ENCODE results near the gene CCDC160.
A peak's percentile ranks its signal among the peaks of the same experiment; 100 is the strongest.
"Not testable (repeated sequence)": the region's sequence is repeated elsewhere in the genome, so short reads cannot be mapped to it uniquely, and the experiment has no call there.

Gene CCDC160

GRCh38 chrX:134236626-134237614 lies at the start of gene CCDC160:
Gene CCDC160, plus strand, starts transcription at chrX:134237182. Its CDS starts 7,619 bp downstream, at chrX:134244801.
- DNase-seq (ENCODE audit: low spot score) = no peak

- DNase-seq (ENCODE audit: low spot score) = no peak
These were observed 45.7 kb upstream of the CCDC160 start for GRCh38 chrX:134191281-134191680.

- no peak for DNase-seq (ENCODE audit: low spot score)
These were observed 42.1 kb upstream of the CCDC160 start for GRCh38 chrX:134194915-134195314.

DNA sequence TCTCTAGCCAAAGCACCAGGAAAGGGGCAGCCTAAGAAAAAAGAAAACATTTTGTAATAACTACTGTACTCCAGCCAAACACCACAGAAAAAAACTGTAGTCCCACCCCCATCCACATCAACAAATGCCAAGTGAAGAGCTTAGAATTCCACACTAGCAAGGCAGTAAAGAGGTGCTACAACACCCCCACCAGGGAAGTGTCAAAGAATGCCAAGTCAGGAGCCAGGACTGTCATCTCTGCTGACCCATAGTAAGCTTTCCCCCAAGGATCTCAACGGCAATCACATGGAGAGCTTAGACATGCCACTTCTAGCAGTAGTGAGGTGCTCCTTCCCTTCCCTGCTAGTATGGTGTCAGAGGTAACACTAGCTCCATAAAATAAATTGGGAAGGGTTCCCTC lies 34.4 kb upstream of the CCDC160 start:
- DNase-seq (ENCODE audit: low spot score) = no peak

GRCh38 chrX:134206221-134206620 lies 30.8 kb upstream of the CCDC160 start:
- no peak for DNase-seq (ENCODE audit: low spot score)

DNA sequence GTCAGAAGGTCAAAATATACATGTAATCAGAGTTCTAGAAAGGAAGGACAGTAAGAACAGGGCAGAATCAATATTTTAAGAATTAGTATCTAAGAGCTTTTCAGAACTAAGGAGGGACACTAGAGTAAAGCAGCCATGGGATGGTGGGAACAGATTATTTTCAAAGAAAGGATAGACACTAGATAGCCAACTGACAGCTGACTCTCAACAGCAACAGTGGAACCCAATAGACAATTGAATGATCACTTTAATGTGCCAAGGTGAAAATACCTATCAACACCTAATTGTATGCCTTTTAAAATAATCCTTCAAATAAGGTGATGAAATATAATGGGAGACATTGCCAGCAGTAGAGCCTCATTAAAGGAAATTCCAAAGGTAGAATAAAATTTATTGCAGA lies 26.5 kb upstream of the CCDC160 start:
- no peak for DNase-seq (ENCODE audit: low spot score)

DNA sequence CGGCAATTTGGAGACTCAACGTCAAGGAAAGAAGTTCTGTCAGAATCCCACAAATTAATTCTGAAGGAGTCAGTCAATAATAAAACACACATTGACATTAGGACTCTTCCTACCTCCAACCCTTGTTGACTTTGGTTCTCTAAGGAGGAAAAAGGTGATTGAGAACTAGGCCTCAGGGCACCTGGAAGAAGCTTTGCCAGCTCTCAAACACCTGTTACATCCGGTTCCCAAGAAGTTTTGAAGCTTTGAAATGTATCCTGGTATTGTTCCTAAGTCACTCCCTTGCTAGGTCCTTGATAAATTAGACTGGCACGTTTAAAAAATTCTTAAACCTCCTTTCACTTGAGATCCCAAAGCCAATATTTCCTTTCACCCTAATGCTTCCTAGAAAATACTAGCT lies 1.7 kb upstream of the CCDC160 start:
- DNase-seq (ENCODE audit: low spot score) = no peak

- not testable (repeated sequence) for DNase-seq (ENCODE audit: low spot score)
These were observed 1.2 kb downstream of the CCDC160 start for GRCh38 chrX:134238144-134238543.

DNA sequence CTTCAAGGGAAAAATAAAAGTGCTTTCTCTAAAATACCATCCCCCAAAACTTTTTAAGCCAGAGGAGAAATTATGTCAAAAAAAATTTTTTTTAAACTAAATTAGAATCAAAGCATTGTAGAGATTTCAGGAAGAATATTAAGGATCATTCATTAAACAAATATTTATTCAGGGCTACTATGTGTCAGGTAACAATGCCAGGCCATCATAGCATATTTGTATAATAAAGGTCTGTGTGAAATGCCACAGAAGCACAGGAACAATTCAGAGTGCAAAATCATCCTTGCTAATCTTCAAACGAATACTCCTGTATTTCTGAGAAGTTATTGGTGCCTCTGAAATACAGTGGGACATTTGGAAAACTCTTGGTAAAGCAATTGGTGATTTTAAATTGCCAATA lies 2.0 kb downstream of the CCDC160 start:
- DNase-seq (ENCODE audit: low spot score) = no peak

- DNase-seq (ENCODE audit: low spot score) = no peak
These were observed 3.2 kb downstream of the CCDC160 start for GRCh38 chrX:134240209-134240608.

GRCh38 chrX:134241960-134242619 lies 5.1 kb downstream of the CCDC160 start:
- no peak for DNase-seq (ENCODE audit: low spot score)

GRCh38 chrX:134244043-134244442 lies 7.1 kb downstream of the CCDC160 start:
- no peak for DNase-seq (ENCODE audit: low spot score)

GRCh38 chrX:134246282-134246681 lies 9.3 kb downstream of the CCDC160 start:
- DNase-seq (ENCODE audit: low spot score) = peak; percentile 24

GRCh38 chrX:134247492-134247891 lies 10.5 kb downstream of the CCDC160 start:
- no peak for DNase-seq (ENCODE audit: low spot score)

GRCh38 chrX:134249241-134249640 lies 12.3 kb downstream of the CCDC160 start:
- no peak for DNase-seq (ENCODE audit: low spot score)

DNA sequence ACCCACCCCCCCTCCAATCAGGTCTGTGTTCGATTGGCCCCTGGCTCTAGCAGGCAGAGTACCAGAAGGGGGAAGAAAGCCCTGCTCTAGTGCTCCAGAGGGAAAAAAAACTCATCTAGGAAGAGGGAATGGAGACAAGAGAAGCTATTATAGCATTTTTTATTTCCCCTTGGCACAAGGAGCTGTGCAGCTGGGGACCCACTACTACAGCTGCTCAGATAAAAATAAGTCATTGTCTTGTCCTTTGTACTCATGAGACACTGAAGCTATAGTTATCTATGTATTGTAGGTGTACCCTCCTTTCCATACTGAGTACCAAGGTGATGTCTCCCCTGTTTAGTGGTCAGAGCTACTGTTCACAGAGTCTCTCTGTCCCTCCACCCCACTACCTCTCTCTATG lies 14.3 kb downstream of the CCDC160 start:
- DNase-seq (ENCODE audit: low spot score) = no peak

DNA sequence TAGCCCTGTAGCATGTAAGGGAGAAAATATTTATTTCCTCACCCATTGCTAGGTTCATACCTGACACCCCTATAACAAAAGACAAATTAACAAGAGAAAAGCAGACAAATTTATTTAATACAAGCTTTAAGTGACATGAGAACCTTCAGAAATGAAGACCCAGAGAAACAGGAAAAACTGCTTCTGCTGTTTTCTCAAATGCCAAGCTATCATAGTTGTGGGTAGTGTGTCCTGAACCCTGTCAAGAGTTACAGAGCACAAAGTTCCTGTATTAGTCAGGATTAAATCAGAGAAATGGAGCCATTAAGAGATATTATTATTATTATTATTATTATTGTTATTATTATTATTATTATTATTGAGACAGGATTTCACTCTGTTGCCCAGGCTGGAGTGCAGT lies 17.5 kb downstream of the CCDC160 start:
- no peak for DNase-seq (ENCODE audit: low spot score)

DNA sequence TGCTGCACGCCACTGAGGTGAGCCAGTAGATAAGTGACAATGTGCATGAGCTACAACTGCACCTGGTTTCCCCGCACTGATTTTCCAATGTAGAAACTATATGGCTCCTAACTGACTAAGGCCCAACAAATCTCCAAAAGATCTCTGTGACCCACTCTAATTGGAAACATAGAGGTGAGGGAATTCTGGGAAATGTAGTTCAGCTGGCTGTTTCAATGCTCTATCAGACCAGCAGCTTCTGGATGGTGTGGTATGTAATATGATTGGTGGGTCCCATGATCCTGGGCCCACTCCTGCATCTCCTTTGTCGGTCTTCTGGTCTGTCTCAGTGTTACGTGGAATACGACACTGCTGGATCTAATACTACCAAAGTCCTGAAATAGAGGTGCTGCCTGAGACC lies 18.6 kb downstream of the CCDC160 start:
- no peak for DNase-seq (ENCODE audit: low spot score)

DNA sequence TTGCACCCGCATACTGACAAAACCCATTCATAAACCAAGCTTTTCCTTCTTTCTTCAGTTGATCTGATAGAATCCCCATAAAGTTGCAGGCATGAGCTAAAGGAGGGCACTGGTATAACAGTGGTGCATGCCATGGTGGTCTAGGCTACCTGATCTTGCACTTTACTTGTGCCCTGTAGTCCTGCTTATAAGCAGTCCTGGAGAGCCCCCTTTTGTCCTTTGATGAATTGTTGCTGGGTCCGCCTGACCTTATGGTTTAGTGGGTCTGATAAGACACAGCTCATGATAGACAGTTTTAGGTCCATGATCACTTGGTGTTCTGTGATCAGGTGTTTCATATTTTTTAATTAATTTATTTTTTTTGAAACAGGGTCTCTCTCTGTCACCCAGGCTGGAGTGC lies 19.7 kb downstream of the CCDC160 start:
- DNase-seq (ENCODE audit: low spot score) = no peak

- no peak for DNase-seq (ENCODE audit: low spot score)
These were observed 21.2 kb downstream of the CCDC160 start for GRCh38 chrX:134258202-134258601.

GRCh38 chrX:134285934-134286333 lies 49.0 kb downstream of the CCDC160 start:
- not testable (repeated sequence) for DNase-seq (ENCODE audit: low spot score)

DNA sequence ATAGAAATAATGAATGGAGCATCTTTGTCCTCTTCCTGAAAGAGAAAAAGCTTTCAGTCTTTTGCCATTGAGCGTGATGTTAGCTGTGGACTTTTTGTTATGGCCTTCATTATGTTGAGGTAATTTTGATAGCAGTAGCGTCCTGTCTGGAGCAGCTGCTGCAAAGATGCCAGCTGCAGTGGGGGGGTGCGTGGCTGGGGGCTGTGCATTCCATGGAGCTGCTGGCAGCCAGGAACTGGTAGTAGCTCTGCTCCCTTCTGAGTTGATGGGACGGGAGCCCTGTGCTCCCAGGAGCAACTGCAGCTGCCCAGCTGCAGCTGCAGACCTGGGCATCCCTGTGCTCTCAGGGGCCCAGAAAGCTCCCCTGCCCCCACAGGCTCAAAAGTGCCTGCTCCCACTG lies 50.4 kb downstream of the CCDC160 start:
- no peak for DNase-seq (ENCODE audit: low spot score)

GRCh38 chrX:134294548-134294947 lies 57.6 kb downstream of the CCDC160 start:
- DNase-seq (ENCODE audit: low spot score) = peak; percentile 24

All from RKO (cell line).